HG02885 (cell line): ENCODE measurements around the gene NELL2.
"Not testable (repeated sequence)": the region's sequence is repeated elsewhere in the genome, so short reads cannot be mapped to it uniquely, and the experiment has no call there.

Experiments used
- ATAC-seq: cut with Tn5 transposase; IDR thresholded peaks from one replicate; pipeline ENCODE4 v1.9.1; 2021; ENCODE audit warnings: mild to moderate bottlenecking; ENCODE audit not compliant: unreplicated experiment, poor library complexity

Gene NELL2

DNA sequence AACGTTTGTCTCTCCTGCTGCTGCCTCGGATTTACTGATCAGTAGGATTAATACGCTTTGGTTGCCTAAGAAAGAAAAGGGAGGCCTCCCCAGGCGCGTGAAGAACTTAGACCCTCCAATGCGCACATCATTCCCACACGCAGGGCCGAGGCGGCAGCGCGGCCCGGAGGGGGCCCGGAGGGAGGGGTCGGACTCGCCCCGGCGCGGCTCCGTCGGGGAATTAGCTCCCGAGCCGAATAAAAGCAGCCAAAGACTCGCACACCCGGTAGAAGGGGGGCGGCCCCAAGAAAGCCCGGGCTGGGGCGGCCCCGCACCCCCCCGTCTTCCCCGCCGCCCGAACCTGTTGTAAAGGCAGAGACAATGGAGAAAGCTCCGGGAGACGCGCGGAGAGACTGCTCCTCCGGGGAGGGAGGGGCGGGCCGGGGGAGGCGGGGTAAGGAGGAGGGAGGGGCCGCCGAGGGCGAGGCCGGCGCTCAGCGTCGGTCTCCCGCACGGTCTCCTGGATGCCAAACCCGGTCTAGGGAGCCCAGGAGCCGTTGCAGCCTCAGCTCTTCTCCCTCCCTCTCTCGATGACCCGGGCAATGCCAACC lies at the start of gene NELL2:
Gene NELL2, minus strand, starts transcription at position 362 of the 590 bp plus-strand sequence. CDS start 446 bp downstream, outside the sequence.
- ATAC-seq = peak; percentile 80

DNA sequence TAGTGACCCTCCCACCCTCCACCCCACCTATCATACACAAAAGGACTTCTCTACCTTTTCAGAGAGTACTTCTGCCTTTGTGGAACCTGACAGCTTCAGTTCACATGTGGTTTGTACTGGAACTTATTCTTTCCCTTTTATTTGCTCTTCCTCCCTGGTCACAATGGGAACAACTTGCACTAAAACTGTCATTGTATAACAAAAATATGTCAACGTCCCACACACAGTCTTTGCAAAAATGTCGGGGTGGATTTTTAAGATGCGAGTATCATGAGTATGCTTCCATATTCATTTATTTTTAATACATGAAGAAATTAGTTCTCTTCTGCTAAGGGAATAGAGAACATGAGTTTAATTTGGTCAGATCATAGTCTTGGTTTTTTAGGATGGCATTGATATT lies 45.6 kb upstream of the NELL2 start:
- no peak for ATAC-seq

DNA sequence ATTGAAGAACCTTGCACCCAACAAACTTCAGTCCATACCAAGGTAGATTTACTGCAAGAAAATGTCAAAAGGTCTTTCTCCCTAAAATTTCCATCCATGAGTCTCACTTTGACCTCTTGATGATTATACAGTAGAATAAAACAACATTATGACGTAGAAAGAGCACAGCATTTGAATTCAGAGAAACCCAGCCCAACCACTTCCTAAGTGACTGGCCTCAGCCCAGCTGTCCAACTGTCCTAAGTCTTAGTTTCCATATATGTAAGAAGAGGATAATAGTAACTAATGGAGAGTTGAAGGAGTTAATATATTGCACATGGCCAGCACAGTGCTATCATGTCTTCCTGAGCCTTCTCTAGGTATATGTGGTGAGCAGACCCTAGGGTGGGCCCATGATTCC lies 41.0 kb upstream of the NELL2 start:
- no peak for ATAC-seq

DNA sequence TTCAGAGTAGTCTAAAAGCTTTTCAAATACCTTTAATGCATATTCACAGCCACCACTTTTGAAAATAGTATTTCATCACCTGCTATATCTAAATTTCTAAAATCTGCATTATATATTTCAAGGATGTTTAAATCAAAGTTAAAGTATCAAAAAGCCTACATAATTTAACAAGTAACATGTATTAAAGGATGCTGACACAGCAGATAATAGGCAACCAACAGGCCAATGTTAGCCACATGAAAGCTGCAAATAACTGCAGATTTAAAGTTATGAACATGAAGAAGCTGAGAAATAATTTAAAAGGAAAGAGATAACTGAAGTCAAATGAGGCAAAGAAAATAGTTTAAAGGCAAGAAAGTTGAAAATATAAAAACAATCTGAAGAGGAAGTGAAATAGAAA lies 39.8 kb upstream of the NELL2 start:
- ATAC-seq = no peak

DNA sequence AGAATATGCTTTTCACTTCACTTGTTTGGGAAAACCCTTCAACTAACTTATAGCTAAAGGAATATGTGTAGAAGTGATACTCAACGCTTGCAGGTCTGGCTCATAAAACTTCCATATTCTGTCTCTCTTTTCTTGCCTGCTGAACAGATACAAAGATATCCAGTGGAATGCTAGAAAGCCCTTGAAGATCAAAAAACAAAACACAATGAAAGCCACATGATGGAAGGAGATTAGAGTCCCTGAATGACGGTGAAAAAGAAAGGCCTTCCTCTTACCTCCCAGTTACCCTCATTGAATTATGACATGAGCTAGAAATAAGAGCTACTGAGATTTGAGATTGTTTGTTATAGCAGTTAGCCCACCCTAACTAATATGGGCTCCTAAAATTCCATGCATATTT lies 28.2 kb upstream of the NELL2 start:
- no peak for ATAC-seq

DNA sequence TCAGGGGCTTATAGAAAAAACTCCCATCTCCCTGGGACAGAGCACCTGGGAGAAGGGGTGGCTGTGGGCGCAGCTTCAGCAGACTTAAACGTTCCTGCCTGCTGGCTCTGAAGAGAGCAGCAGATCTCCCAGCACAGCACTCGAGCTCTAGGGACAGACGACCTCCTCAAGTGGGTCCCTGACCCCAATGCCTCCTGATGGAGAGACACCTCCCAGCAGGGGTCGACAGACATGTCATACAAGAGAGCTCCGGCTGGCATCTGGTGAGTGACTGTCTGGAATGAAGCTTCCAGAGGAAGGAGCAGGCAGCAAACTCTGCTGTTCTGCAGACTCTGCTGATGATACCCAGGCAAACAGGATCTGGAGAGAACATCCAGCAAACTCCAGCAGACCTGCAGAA lies 22.0 kb upstream of the NELL2 start:
- not testable (repeated sequence) for ATAC-seq

DNA sequence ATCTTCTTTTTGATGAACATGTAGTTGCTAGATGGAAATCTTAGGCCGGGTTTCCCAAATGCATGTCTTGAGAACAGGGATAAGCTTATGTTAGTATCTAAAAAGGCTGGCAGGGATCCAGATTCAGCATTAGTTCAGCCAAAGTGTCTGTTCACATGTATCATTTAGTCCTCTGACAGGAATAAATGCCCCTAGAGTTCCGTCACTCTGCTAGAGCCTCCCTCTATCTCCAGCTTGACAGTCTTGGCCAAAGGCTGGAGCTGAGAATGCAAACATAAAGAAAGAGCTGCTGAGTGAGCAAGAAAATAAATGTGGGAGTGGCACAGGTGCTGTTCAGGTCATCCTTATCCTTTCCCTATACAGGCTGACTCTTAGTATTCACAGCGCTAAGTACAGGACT lies 13.8 kb upstream of the NELL2 start:
- no peak for ATAC-seq

DNA sequence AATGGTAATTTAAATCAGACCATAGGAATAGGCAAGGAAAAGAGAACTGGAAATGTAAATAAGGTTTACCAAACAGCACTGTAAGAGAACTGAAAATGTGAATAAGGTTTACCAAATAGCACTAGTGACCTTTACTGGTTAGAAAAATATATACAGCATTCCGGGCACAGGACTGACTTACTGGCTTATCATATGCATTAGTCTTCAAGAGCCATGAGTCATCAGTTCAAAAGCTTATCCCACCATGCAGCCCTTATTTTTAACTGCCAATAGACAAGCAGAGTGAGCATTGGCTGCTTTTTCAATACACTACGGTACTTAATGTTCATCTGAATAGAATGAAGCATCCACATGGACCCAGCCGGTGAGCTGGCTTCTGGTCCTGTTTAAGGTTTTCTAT lies 13.0 kb upstream of the NELL2 start:
- no peak for ATAC-seq

DNA sequence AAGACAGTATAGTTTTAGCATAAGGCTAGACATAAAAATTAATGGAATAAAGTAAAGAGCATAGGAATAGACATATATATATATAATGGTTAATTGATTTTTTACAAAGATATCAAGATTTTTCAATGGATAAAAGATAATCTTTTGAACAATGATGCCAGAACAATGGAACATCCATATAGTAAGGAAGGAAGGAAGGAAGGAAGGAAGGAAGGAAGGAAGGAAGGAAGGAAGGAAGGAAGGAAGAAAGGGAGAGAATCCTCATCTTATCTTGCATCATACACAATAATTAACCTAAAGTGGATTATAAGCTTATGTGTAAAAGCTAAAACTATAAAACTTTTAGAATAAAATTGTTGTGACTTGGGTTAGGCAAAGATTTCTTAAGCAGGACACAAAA lies 9.8 kb upstream of the NELL2 start:
- ATAC-seq = no peak

DNA sequence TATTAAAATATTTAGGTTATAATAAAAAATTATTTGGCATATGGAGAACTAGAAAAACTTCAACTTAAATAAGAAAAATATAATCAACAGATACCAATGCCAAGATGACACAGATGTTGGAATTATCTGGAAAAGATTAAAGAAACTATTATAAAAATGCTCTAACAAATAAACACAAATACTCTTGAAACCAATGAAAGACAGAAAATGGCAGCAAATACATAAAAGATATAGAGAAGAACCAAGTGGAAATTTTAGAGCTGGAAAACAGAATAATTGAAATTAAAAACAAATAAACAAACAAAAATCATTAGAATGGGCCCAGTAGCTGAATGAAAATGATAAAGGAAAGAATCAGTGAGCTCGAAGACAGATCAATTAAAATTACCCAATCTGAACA lies 5.1 kb upstream of the NELL2 start:
- no peak for ATAC-seq

DNA sequence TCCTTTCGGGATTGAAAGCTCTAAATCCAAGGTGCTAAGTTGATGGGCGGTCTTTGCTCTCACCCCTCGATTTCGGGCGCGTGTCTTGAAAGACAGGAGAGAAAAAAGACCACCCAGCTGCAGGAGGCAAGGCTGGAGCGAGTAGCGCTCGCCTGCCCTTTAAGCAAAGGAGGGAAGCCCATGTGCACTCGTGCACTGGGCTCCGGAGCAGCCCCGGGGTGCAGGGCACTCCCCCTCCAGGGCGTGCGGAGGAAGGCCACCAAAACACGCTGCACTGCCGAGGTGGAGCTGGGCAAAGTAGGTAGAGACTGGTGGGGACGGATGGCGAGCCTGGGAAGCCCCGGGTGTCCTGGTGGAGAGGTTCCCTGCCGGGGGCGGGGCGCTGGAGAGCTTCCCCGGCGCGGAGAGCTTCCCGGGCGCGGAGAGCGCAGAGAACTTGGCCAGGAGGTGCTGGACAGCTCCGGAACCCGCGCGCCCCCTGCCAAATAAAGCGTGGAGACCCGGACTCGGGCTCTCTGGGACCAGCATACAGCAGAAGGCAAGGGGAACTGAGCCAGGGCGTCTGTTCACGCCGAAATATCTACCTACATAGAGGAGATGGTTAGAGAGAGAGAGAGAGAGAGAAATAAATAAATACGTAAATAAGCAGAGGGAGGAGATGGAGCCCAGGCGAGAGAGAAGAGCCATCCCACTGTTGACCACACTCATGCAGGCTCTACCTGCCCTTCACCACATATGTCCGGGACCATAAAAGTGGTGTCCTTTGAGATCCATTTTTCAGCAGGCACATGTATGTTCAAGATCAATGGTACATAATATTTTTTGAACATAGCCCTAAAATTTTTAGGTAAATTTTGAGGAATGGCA lies 662 bp upstream of the NELL2 start:
- ATAC-seq = peak; percentile 47

DNA sequence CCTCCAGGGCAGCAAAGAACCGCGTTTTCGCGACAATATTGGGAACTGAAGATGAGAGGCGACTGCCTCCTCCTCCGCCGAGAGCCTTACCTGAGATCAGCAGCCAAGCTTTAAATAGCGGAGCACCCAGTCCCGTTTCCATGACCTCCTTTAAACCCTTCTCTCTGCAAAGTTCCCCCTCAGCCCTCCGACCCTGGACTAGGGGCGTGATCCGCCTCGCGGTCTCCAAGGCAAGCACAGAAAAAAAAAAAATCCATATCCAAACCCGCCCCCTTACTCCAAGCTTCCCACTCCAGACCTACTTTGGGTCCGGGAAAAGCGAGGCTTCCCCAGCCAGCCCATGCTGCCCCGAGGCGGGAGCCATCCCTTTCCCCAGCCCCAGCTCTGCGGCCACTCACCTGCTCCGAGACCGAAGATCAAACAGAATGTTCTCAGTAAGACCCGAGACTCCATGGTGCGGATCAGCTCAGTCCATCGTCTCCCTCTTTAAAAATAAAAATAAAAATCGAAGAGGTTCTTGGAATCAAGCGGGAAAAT lies 630 bp downstream of the NELL2 start:
- ATAC-seq = peak; percentile 20

DNA sequence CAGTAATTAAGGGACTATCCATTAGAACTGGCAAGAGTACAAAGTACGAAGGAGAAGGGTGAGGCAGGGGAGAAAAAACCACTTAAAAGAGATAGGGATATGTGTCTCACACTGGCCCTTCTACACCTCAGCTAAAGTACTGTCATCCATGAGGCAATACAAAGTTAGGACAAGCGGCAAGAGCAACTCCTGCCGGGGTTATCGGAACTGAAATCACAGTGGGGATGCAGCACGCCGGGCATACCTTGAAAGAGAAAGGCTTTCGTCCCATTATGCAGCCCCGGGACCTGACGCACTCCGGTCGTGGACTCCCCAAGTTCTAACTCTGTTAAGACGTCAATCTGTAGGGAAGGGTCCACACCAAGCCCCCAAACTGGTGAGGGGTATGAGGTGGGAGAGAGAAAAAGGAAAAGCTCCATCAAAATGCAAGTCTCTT lies 1.1 kb downstream of the NELL2 start:
- ATAC-seq = no peak

DNA sequence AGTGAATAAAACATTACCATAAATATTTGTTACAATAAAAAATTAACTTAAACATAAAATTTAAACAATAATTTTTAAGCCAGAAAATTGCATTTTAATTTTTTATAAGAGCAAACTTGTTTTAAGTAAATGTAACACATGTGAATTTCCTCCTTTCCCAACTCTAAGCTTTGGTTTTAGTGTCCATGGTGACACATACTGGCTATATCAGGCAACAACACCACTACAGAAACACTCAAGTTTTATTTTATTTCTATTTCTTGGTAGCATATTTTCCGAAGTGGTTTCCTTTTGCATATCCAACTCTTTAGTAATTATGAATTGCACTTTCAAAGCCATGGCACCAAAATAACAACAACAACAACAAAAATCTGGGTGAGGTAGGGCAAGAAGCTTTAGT lies 2.2 kb downstream of the NELL2 start:
- no peak for ATAC-seq

DNA sequence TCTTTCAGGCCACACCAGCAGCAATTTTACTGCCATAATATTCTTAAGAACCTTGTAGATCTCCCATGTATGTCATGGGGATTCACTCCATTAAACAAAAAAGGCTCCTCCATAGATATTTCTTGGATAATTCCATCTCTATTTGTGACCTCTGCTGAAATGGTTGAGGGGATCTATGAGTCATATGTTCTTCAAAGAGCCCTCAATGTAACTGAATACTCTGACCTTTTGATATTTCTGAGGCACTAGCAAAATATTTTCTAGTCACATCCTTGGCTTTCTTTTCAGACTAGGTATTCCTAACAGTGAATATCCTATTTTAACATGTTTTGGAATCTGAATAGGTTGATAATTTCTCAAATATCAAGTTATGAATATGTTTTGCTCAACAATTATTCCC lies 6.6 kb downstream of the NELL2 start:
- no peak for ATAC-seq

DNA sequence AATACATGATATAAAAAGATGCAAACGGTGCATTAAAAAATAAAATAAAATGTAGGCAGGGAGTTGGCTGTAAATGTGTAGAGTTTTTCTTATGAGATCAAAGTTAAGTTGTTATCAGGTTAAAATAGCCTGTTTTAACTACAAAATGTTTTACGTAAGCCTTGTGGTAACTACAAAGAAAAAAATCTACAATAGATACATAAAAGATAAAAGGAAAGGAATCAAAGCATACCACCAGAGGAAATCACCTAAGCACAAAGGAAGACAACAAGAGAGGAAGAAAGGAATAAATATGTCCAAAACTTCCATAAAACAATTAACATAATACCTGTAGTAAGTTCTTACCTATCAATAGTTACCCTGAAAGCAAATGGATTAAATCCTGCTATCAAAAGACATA lies 12.2 kb downstream of the NELL2 start:
- no peak for ATAC-seq

DNA sequence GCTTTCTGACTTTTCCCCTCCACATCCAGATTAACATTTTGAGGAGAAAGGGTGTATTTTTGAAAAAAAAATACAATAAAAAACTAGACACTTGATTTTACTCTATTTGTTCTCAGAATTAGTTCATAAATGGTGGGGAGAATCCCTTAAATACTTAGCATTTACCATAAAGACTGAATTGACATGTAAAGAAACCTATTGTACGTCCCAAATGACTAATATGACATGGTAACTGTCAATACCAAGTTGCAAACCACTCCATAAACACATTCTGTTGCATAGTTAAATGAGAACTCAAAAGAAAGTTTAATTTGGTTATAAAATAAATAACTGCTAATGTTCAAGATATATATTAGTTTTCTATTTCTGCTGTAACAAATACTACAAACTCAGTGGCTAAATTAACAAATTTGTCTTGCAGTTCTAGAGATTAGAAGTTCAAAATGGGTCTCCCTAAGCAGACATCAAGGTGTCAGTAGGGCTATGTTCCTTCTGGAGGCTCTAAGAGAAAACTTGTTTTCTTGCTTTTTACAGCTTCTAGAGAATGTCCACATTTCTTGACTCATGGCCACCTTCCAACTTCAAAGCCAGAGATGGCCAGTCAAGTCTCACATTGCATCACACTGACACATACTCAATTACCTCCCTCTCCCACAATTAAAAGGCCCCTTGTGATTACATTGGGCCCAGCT lies 16.0 kb downstream of the NELL2 start:
- no peak for ATAC-seq

DNA sequence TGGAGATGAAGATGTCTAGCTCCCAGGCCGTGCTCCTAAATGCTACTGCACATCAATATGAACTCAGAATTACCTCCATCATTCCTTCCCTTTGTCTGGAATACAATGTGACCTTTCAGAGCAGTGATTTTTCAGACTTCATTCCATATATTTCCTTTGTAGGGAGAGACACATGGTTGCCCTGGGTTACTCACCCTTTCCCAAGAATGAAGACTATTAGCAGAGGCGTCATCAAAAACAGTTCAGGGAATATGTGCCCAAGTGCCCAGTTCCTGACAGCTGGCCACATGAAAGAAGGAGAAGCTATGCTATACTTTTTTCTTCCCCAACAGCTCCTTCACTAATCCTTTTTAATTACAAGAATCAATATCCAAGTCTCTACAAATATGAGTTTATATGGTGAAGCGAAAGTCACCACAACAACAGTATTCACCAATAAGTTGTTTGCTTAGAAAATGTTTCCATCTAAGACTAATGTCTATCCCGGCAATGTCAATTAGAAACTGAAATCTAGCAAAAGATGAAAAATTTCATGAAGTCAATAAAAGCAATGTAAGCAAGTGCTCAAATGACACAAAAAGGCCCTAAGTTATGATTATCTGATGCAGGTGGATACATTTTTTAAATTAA lies 17.8 kb downstream of the NELL2 start:
- ATAC-seq = no peak

DNA sequence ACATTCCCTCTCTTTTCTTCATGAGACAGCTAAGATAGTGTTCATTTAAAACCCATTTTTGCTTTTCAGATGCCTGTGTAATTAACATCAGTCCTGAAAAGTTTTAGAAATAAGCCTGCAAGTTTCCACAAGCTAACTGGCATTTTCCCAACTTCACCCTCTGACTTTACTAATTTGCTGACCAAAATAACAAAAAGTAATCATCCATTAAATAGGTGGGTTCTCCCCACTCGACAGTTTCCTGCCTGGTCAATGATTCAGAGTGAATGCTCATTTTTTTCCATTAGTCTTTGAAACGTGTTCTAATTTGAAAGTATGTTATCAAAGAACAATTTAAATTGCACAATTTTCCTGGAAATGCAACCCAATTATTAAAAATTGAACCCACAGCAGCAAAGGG lies 23.6 kb downstream of the NELL2 start:
- ATAC-seq = no peak

DNA sequence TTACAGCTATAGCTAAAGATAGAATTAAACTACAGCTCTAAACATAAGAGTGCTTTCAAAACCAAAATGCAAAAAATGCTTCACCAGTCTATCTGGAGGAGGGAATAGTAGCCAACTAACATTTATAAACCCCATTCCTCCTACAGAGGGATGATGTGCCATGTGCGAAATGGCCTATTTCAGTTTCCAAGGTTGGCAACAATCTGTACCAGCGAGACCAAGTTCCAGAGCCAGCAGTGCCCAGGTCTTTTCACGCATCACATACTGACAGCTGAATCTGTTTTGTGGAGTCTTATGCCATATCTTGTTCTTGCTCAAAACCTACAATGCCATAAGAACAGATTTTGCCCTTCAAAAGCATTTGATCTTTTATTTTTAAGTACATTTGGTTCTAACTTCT lies 24.5 kb downstream of the NELL2 start:
- ATAC-seq = no peak

DNA sequence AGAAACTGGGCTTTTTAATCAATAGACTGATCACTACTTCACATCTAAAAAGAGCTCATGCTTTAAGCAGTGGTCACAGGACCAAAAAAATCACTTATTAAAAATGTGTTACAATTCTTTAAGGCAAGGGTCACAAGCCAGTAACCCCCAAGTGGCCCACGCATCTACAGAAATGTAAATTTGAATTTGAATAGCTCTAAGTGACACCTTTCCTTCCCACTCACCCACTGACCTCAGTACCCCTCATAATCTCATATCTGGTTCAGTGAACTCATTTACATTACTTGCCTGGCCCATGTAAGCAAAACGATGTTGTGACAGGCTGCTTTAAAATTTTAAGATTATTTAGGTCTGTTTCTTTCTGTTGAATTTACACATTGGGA lies 27.4 kb downstream of the NELL2 start:
- peak; percentile 63 for ATAC-seq
